HepG2 (cell line): ENCODE measurements around the gene VAMP5. TPM values are rescaled to one million over a fixed set of nuclear protein-coding genes. Genes with fewer than 3 reads are reported as not detected.

Experiments used
- ATAC-seq: fragments of 200-7000 bp; cut with Tn5 transposase; 3 replicates; pipeline ENCODE4 v1.9.1; 2020; ENCODE audit warnings: mild to moderate bottlenecking, moderate library complexity
- BruUV-seq: library from RNA; stranded (reverse); fragments of 400-500 nt; replicated peaks from 2 replicates; lab custom pipeline; 2021; lab: Mats Ljungman, UMichigan
- CTCF ChIA-PET: fragments of 300-600 bp; formaldehyde crosslinking; extraction: SDS; loops from one replicate; lab custom pipeline; 2021; ENCODE audit warnings: low total read pairs, inconsistent platforms, low intra/inter-chr PET ratio; lab: Yijun Ruan, JAX
- POLR2A ChIA-PET: fragments of 350-600 bp; sonication (Branson Sonifier 250); formaldehyde crosslinking; loops from one replicate; lab custom pipeline; 2020; ENCODE audit warnings: antibody characterized with exemption, inconsistent platforms; lab: Yijun Ruan, JAX
- DNase-seq: peaks from one replicate; pipeline ENCODE4 v3.0.0-alpha.2; 2015; ENCODE audit warnings: low spot score
- FAIRE-seq: peaks from 3 replicates; lab custom pipeline; 2011; peaks lifted over from hg19 to GRCh38; lab: Jason Lieb, UNC
- H2AFZ ChIP-seq: one replicate; pipeline ENCODE4 v1.6.1; 2011; ENCODE audit warnings: low read length, inconsistent platforms
- H3K27ac ChIP-seq: fragments of 300-600 bp; 3 replicates; pipeline ENCODE4 v1.8.0; 2011; ENCODE audit warnings: mixed run types, mild to moderate bottlenecking, mixed read lengths, low read length, inconsistent platforms; ENCODE audit not compliant: insufficient read depth; ENCODE audit errors: extremely low read length
- H3K27me3 ChIP-seq, 2 experiments: fragments of 200-600 bp in 1 of 2; 2 replicates in 1 of 2; 3 replicates in 1 of 2; pipeline versions ENCODE4 v1.6.0 to v1.8.0; 2011; ENCODE audit warnings: low read length in 2 of 2, mild to moderate bottlenecking in 2 of 2, moderate library complexity in 2 of 2, inconsistent platforms in 1 of 2; ENCODE audit not compliant: insufficient read depth in 2 of 2, control insufficient read depth in 1 of 2
- H3K36me3 ChIP-seq, 2 experiments: fragments of 200-600 bp in 1 of 2; replicated peaks in 1 of 2; 2 replicates in 1 of 2; 3 replicates in 1 of 2; pipeline versions ENCODE4 v1.5.1 to v1.8.0; 2011; ENCODE audit warnings: low read length in 2 of 2, inconsistent platforms in 1 of 2; ENCODE audit not compliant: insufficient read depth in 2 of 2, control insufficient read depth in 1 of 2
- H3K4me1 ChIP-seq: 2 replicates; pipeline ENCODE4 v1.5.1; 2012; ENCODE audit warnings: low read length, inconsistent platforms; ENCODE audit not compliant: insufficient read depth
- H3K4me2 ChIP-seq: 2 replicates; pipeline ENCODE4 v1.6.0; 2011; ENCODE audit warnings: low read depth, low read length, inconsistent platforms
- H3K4me3 ChIP-seq, 3 experiments: fragments of 200-600 bp in 1 of 3; sonication (generic), shearing (Covaris generic) in 1 of 3; replicated peaks in 1 of 3; 2 replicates each; pipeline ENCODE4 v1.5.1; 2011 to 2016; ENCODE audit warnings: low read length in 3 of 3, inconsistent platforms in 2 of 3, low read depth in 2 of 3, mild to moderate bottlenecking in 2 of 3, control low read depth in 1 of 3, mixed read lengths in 1 of 3; ENCODE audit not compliant: insufficient read depth in 1 of 3
- H3K79me2 ChIP-seq: one replicate; pipeline ENCODE4 v1.6.1; 2011; ENCODE audit warnings: low read length, inconsistent platforms; ENCODE audit not compliant: insufficient read depth
- H3K9ac ChIP-seq: 2 replicates; pipeline ENCODE4 v1.6.0; 2011; ENCODE audit warnings: mild to moderate bottlenecking, low read depth, low read length, inconsistent platforms; ENCODE audit not compliant: insufficient read depth
- H3K9me3 ChIP-seq: 2 replicates; pipeline ENCODE4 v1.5.1; 2012; ENCODE audit warnings: mild to moderate bottlenecking, low read length
- H4K20me1 ChIP-seq: 2 replicates; pipeline ENCODE4 v1.6.0; 2011; ENCODE audit warnings: inconsistent platforms, mild to moderate bottlenecking, low read length, moderate library complexity; ENCODE audit not compliant: insufficient read depth
- AHR ChIP-seq: IDR thresholded peaks from 2 replicates; pipeline ENCODE4 v1.6.1; 2018; ENCODE audit warnings: missing genetic modification reagents, missing compliant biosample characterization
- ATRX ChIP-seq: sonication (generic); formaldehyde crosslinking; IDR thresholded peaks from 2 replicates; pipeline ENCODE4 v1.4.0; 2020; ENCODE audit warnings: missing genetic modification reagents, borderline replicate concordance
- ETV6 ChIP-seq: sonication (generic); formaldehyde crosslinking; conservative IDR thresholded peaks from 2 replicates; pipeline ENCODE4 v1.4.0; 2020; ENCODE audit warnings: missing genetic modification reagents
- HIVEP1 ChIP-seq: sonication (generic); formaldehyde crosslinking; IDR thresholded peaks from 2 replicates; pipeline ENCODE4 v1.4.0; 2020; ENCODE audit warnings: mild to moderate bottlenecking, missing genetic modification reagents
- SYNCRIP ChIP-seq: fragments of 200-400 bp; formaldehyde crosslinking; IDR thresholded peaks from 2 replicates; pipeline ENCODE4 v1.6.1; 2018; ENCODE audit warnings: mild to moderate bottlenecking, low read depth, low read length; ENCODE audit not compliant: insufficient read depth
- ZBTB42 ChIP-seq: sonication (generic); formaldehyde crosslinking; IDR thresholded peaks from 2 replicates; pipeline ENCODE4 v1.5.0; 2020; ENCODE audit warnings: mild to moderate bottlenecking, missing genetic modification reagents
- WGBS: methylation state at CpG from one replicate; pipeline ENCODE4 v1.1.6; 2017; ENCODE audit warnings: low lambda C conversion rate; 5-methylcytosine and 5-hydroxymethylcytosine counted together
- in situ Hi-C: cut with HindIII; loops from 2 replicates; pipeline ENCODE4 v1.10.0; 2017; ENCODE audit warnings: low pct_unique_long_range_greater_than_20kb; ENCODE audit not compliant: extremely low pct_ligation_motif_present
- intact Hi-C: fragments of 100-400 bp; cut with micrococcal nuclease; formaldehyde crosslinking; loops from one replicate; pipeline ENCODE4 v1.10.0; 2022; ENCODE audit not compliant: unreplicated experiment
- polyA plus RNA-seq, 8 experiments: library from polyadenylated mRNA; depleted of rRNA in 3 of 8; stranded (reverse) in 7 of 8; unstranded in 1 of 8; fragments of >200 nt; fragmentation: Illumina TruSeq in 4 of 8; extraction: Trizol in 4 of 8; gene quantifications; 2 replicates each; pipeline versions ENCODE4 v1.2.1 to v1.2.3, GENCODE V29; 2011 to 2016; ENCODE audit warnings: low read depth in 4 of 8, missing spikeins in 1 of 8, mixed read lengths in 1 of 8; ENCODE audit not compliant: insufficient read depth in 1 of 8
- total RNA-seq, 5 experiments: library from RNA; depleted of rRNA; stranded (reverse); fragments of >200 nt; fragmentation: Illumina TruSeq; extraction: Trizol; gene quantifications; 2 replicates each; pipeline ENCODE4 v1.2.3, GENCODE V29; 2016; ENCODE audit warnings: low read depth in 1 of 5
- TF ChIP-seq, protein P1 (sequence below): IDR thresholded peaks from 2 replicates; pipeline ENCODE4 v1.6.1; 2016; ENCODE audit warnings: low read depth, control low read depth
- TF ChIP-seq, protein P2 (sequence below): fragments of 450-650 bp; IDR thresholded peaks from 2 replicates; pipeline ENCODE4 v1.6.1; 2016
- TF ChIP-seq, protein P3 (sequence below), 2 experiments: sonication (generic) in 1 of 2; formaldehyde crosslinking in 1 of 2; IDR thresholded peaks; 2 replicates each; pipeline versions ENCODE4 v1.6.1 to v1.9.0; 2014 to 2022; ENCODE audit warnings: antibody characterized with exemption in 1 of 2, borderline replicate concordance in 1 of 2, inconsistent platforms in 1 of 2, low read depth in 1 of 2, missing genetic modification reagents in 1 of 2
- TF ChIP-seq, protein P4 (sequence below): sonication (generic); formaldehyde crosslinking; IDR thresholded peaks from 2 replicates; pipeline ENCODE4 v1.8.1; 2023; ENCODE audit warnings: mild to moderate bottlenecking, missing genetic modification reagents

VAMP5 gene
- total and polyA plus RNA-seq, 2 of the 13 experiments (the other 11 are each of a cell fraction or from before 2014, with no cell fraction given) = 7.2 to 56.7 TPM

DNA sequence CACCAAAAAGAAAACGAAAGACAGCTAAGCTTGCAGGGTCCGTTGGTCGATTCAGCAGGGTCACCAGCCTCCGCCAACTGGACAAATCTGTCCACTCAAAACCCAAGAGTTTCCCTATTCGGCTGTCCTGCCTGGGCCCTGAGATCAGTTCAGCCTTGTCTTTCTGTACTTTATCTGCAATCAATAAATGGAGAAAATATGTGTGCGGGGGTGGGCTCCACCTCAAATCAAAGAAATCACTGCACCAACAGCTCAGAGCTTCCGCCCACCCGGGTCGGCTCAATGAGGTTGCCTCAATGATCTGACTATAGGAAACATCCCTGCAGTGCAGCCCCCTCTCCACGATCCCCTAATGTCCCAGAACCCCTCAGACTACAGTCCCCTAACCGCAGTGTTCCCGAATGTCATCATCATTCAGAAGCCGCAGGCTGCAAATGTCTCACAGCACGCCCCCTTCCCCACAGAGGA lies 23.4 kb upstream of the VAMP5 start:
- no peaks in the 10 kb centered on the region for H3K9me3 ChIP-seq
- FAIRE-seq = no peak
- H3K4me1 ChIP-seq = peaks cover 55% of the 10 kb centered on the region
- peaks cover 6% of the 10 kb centered on the region; the same call in 1 of the 2 replicates for H4K20me1 ChIP-seq
- intact Hi-C loops = loop anchor here (1.0 to 2.0 kb wide), 2 partner anchors 16 to 41 kb away; partner anchors contain the start of genes TMEM150A and VAMP8
- WGBS = 2% methylated on average over 14 of the region's 14 CpGs
- peaks cover 41% of the 10 kb centered on the region for H3K79me2 ChIP-seq
- ChIA-PET CTCF (no interaction called here), POLR2A (interaction anchor here (0.8 to 20.8 kb wide), 21 partner anchors 11 to 253 kb away, joined by 3 to 645 read pairs (median 7); partner anchors contain the start of genes C2orf68, ELMOD3, MAT2A and RETSAT)
- no peak for DNase-seq
- H3K36me3 ChIP-seq = peaks cover 7 to 30% of the 10 kb centered on the region in 2 experiments
- peak overlapping the region; percentile 92 for H3K9ac ChIP-seq
- H3K4me2 ChIP-seq = peak overlapping the region; percentile 96
- peak overlapping the region; percentile 84 to 98 (median 91) for H3K4me3 ChIP-seq
- H3K27ac ChIP-seq = peak overlapping the region; percentile 91
- peaks cover 0 to 4% of the 10 kb centered on the region in 2 experiments; a peak in 1 of 5 replicates for H3K27me3 ChIP-seq
- no peak overlapping the region for H2AFZ ChIP-seq
- peak; percentile 40 for ATAC-seq
- TSS peak; percentile 45 for BruUV-seq
- in situ Hi-C loops = no loop called here
- 0 out of 2 replicates have a peak, but pooled peaks have one; percentile 14 for TF ChIP-seq ETV6 (CRISPR knock-in tag)
- TF ChIP-seq, protein P1, sequence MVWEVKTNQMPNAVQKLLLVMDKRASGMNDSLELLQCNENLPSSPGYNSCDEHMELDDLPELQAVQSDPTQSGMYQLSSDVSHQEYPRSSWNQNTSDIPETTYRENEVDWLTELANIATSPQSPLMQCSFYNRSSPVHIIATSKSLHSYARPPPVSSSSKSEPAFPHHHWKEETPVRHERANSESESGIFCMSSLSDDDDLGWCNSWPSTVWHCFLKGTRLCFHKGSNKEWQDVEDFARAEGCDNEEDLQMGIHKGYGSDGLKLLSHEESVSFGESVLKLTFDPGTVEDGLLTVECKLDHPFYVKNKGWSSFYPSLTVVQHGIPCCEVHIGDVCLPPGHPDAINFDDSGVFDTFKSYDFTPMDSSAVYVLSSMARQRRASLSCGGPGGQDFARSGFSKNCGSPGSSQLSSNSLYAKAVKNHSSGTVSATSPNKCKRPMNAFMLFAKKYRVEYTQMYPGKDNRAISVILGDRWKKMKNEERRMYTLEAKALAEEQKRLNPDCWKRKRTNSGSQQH (CRISPR knock-in tag) = 0 out of 2 replicates have a peak, but pooled peaks have one; percentile 78
- TF ChIP-seq, protein P2, sequence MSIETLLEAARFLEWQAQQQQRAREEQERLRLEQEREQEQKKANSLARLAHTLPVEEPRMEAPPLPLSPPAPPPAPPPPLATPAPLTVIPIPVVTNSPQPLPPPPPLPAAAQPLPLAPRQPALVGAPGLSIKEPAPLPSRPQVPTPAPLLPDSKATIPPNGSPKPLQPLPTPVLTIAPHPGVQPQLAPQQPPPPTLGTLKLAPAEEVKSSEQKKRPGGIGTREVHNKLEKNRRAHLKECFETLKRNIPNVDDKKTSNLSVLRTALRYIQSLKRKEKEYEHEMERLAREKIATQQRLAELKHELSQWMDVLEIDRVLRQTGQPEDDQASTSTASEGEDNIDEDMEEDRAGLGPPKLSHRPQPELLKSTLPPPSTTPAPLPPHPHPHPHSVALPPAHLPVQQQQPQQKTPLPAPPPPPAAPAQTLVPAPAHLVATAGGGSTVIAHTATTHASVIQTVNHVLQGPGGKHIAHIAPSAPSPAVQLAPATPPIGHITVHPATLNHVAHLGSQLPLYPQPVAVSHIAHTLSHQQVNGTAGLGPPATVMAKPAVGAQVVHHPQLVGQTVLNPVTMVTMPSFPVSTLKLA = no peak
- TF ChIP-seq ZBTB42 (CRISPR knock-in tag) = 0 out of 2 replicates have a peak, but pooled peaks have one; percentile 4
- 0 out of 2 replicates have a peak, but pooled peaks have one; percentile 61 for TF ChIP-seq ATRX (CRISPR knock-in tag)
- TF ChIP-seq, protein P3, sequence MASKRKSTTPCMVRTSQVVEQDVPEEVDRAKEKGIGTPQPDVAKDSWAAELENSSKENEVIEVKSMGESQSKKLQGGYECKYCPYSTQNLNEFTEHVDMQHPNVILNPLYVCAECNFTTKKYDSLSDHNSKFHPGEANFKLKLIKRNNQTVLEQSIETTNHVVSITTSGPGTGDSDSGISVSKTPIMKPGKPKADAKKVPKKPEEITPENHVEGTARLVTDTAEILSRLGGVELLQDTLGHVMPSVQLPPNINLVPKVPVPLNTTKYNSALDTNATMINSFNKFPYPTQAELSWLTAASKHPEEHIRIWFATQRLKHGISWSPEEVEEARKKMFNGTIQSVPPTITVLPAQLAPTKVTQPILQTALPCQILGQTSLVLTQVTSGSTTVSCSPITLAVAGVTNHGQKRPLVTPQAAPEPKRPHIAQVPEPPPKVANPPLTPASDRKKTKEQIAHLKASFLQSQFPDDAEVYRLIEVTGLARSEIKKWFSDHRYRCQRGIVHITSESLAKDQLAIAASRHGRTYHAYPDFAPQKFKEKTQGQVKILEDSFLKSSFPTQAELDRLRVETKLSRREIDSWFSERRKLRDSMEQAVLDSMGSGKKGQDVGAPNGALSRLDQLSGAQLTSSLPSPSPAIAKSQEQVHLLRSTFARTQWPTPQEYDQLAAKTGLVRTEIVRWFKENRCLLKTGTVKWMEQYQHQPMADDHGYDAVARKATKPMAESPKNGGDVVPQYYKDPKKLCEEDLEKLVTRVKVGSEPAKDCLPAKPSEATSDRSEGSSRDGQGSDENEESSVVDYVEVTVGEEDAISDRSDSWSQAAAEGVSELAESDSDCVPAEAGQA (IDR thresholded peaks at IDR 0.05; ENCODE audit: low read depth) = no peak
- TF ChIP-seq, protein P3 (CRISPR knock-in tag; IDR thresholded peaks at IDR 0.05; ENCODE audit: borderline replicate concordance) = no peak
- 0 out of 2 replicates have a peak, but pooled peaks have one; percentile 56 for TF ChIP-seq AHR (CRISPR knock-in tag)
- TF ChIP-seq, protein P4, sequence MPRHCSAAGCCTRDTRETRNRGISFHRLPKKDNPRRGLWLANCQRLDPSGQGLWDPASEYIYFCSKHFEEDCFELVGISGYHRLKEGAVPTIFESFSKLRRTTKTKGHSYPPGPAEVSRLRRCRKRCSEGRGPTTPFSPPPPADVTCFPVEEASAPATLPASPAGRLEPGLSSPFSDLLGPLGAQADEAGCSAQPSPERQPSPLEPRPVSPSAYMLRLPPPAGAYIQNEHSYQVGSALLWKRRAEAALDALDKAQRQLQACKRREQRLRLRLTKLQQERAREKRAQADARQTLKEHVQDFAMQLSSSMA (CRISPR knock-in tag) = 0 out of 2 replicates have a peak, but pooled peaks have one; percentile 35
- no peak for TF ChIP-seq HIVEP1 (CRISPR knock-in tag)
- TF ChIP-seq SYNCRIP = no peak
